Right renal pelvis (tissue), 4 donors: ENCODE measurements around the gene NOL9. TPM values are rescaled to one million over a fixed set of nuclear protein-coding genes. Genes with fewer than 3 reads are reported as not detected.
"Not testable (repeated sequence)": the region's sequence is repeated elsewhere in the genome, so short reads cannot be mapped to it uniquely, and the experiment has no call there.

ENCODE experiments used
- DNase-seq, 4 donors: peaks; one replicate each; pipeline ENCODE4 v3.0.0-alpha.2; 2013; ENCODE audit warnings: low read depth in 4 of 4, low spot score in 3 of 4, missing footprints in 1 of 4
- polyA plus RNA-seq, 4 donors: library from polyadenylated mRNA; unstranded; fragments of 120-200 nt; gene quantifications; one replicate each; pipeline ENCODE4 v1.2.1, GENCODE V29; 2013; ENCODE audit not compliant: insufficient read length in 4 of 4

NOL9 gene
- polyA plus RNA-seq, 4 donors, result 15.4 to 19.1 (median 16.3) TPM

- DNase-seq, result no peak
These were observed 47.9 kb downstream of the NOL9 start for GRCh38 chr1:6506210-6507036.

- DNase-seq, result no peak
These were observed 48.7 kb downstream of the NOL9 start for GRCh38 chr1:6505367-6506209.

GRCh38 chr1:6504887-6505286 is 49.4 kb downstream of the NOL9 start:
- DNase-seq, result no peak

DNA sequence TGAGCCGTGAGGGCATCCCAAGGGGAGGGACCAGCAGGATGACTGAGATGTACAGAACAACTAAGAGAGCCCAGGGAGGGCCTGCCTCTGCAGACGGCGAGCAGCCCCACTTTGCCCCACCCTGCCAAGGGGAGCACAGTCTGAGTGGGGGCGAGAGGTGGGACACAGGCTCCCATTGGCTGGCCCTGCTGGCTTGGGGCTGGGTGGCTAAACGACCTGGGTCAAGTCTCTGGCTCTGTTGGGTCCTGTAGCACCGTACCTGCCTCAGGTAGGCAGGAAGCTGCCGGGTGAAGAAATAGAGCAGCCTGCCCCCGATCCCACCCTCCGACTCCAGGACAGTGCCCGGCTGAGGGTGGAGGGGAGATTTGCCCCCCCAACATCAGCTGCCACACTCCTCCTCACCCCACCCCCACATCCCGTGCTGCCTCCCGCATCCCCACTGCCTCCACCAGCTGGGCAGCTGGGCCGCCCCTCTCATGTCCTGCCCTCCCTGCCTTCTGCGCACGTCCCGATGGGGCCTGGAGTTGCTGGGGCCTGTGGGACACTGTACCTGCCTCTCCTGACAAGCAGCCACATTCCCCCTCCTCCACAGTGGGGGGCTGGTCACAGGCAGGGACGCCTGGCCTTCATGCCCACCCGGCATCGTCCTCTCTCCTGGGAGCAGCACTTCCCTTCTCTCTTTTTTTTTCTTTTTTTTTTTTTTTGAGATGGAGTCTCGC is 50.3 kb downstream of the NOL9 start:
- DNase-seq, result no peak

DNA sequence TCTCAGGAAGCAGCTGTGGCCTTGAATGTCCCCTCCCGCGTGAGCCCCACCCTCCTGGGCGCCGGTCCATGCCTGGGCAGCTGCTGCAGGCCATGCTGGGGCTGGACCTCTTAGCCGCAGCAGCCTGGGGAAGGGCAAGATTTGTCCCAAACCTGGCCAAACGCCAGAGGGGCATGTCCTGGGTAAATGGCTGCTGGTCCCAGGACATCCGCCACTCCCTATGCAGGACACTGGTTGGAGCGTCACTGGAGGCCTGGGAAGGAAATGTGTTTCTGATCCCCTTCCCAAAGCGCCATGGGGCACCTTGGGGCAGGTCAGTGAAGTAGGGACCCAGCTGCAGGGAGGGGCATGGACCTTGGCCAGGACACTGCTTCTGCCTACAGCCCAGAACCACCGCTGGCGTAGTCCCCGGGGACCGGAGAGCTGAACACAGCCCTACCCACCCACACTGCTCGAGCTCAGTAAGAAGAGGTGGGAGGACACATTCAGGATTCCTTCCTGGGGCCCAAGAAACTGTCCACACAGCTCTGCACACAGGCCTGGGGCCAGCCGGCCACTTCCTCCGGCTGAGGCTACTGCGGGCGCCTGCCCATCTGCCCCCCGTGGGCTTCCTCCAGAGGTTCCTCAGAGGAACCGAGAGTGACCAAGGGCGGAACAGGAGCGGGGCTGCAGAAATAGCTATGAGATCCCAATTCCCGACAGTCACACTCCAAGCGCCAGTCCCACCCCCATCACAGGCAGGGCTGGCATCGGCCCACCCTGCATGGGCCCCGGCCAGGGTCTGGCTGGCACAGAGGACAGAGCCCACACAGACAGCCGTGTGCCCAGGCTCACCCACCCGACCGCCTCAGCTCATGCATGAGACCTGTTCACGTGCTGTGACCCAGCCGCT is 52.1 kb downstream of the NOL9 start:
- DNase-seq, result no peak

- DNase-seq, result no peak
These were observed 53.0 kb downstream of the NOL9 start for GRCh38 chr1:6501279-6501813.

DNA sequence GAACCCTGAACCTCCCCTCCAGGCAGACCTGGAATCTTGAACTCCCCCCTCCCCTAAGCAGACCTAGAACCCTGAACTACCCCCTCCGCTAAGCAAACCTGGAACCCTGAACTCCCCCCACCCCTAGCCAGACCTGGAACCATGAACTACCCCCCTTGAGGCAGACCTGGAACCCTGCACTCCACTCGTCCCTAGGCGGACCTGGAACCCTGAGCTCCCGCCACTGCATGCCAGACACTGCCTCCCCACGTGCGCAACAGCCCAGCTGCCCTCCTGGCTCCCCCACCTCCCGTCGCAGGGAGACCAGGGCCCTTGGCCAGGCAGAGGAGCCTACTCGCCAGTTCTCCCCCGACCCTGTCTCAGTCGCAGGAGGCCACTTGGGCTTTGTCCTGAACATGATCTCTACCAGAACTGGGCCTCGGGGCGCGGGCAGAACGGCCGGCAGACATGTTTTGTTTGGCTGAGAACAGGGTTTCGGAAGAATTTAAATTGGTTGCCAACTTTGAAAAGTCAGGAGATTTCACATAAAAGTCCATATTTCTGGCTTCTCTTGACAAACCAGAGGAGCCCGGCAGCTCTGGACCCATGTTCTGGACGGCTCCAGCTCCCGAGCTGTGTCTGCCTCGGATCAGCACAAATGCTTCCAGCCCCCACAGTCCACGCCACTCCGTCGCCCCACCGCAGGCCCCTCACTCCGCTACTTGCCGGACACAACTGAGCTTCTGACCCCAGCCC is 53.6 kb downstream of the NOL9 start:
- DNase-seq, result no peak

DNA sequence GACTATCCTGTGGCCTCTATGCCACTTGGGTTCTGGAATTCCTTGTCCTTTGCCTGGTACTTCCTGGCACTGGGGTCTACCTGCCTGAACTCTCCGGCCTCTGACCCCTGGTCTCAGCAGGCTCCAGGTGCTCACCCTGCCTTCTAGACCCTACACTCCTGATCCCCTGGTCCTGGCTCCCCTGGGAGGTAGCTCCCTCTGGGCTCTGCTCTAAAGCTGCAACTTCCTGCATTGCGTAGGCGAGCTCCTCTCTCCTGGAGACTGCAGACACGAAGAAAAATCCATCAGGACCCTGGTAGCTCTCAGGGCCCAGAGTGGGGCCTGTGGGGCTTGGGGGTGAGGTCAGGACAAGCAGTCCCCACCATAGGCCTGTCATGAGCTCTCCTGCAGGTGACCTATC is 55.0 kb downstream of the NOL9 start:
- no peak for DNase-seq

DNA sequence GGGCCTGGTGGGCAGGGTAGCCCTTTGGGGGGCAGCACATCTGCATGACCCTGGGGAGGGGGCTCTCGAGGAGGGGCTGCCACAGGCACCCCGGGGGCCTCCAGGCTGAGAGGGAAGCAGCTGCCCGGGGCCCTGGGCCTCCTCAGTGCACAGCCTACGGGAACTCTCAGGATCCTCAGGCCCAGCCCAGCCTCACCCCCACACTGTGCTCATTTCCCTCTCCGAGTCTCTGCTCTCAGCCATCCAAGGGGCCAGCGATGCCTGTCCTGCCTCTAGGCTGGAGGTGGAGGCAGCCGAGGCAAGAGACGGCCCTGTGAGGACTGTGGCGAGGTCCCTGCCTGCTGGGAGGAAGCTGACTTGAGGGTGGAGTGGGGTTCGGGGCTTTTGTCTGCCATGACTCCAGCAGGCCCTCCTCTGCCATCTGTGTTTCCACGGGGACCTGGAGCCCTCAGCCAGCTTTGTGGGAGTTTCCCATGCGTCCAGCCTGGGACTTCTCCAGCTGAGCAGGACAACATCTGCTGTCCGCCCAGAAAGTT is 55.7 kb downstream of the NOL9 start:
- no peak for DNase-seq

DNA sequence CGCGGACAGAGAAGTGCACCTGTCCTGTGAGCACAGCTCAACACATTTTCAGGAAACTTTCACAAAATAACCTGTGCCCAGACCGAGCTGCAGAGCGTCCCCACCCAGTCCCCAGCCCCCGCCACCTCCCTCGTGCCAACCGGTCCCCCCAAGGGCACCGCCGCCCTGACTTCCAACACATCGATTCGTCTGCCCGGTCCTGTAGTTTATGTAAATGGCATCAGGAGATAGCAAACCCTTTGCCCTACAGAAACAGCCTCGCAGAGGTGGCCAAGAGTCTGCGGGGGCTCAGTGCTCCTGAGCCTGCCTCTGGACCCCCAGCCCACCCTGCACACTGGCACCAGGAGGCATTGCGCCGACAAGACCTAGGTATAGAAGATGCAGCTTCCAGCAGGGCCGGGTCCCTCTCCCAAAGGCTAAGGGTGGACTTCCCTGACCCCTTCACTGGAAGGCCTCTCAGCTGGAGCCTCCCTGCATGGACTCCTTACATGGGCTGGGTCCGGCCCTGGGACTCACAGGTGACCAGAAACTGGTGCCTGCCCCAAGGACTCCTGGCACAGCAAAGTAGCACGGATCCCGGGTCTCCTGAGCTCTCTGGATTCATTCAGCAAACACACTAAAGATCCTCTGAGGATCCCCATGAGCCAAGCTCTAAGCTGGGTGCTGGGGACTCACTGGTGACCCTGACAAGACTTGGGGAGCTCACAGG is 56.3 kb downstream of the NOL9 start:
- no peak for DNase-seq

DNA sequence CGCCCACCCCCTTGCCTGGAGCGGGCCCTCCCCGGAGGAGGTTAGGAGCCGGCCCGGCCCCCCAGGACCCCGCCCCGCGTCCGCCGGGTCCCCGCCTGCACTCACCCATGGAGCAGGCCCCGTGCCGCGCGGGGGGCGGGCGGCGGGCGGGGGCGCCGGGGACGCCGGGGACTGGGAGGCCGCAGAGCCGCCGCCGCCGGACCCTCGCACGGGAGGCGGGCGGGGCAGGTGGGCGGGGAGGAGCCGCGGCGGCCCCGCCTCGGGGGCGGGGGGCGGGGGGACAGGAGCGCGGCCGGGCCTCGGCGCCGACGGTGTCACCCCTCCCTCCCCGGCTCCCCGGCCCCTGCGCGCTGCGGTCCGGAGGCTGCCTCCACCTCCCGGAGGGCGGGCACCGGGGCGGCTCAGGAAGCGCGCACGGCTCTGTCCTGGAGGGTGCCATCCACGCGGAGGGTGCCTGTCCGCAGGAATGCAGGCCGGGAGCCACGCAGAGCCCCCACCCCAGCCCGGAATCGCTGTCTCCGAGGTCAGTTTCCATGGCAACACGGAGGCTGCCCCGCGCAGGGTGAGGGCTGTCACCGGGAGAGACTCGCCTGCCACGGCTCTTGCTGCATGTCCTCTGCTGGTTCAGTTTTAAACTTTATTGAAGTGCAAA is 57.0 kb downstream of the NOL9 start:
- DNase-seq, result no peak

GRCh38 chr1:6496890-6497214 is 57.5 kb downstream of the NOL9 start:
- DNase-seq, result no peak

- no peak for DNase-seq
These were observed 58.0 kb downstream of the NOL9 start for GRCh38 chr1:6496365-6496721.

- no peak for DNase-seq
These were observed 58.6 kb downstream of the NOL9 start for GRCh38 chr1:6495540-6496364.

DNA sequence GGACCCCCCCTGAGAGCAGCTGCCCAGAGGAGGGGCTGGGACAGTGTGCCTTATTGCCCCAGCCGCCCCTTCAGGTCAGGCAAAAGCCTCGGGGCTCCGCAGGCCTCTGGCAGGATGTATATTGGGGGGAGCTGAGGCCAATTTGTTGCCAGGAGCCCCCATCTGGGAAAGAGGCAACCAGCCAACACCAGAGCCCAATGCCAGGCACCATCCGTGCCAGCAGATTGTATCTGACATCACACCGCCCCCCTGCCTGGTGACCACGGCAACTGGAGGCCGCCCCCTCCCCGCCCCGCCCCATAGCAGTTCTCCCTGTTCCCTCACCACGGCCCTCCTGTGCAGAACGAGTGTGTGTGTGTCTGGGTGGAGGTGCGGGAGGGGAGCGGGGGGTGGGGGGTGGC is 59.3 kb downstream of the NOL9 start:
- no peak for DNase-seq

GRCh38 chr1:6494627-6495026 is 59.7 kb downstream of the NOL9 start:
- DNase-seq, result no peak

- DNase-seq, result not testable (repeated sequence)
These were observed 60.5 kb downstream of the NOL9 start for GRCh38 chr1:6493834-6494223.
